Stomach (tissue), 4 donors: ENCODE data around the gene NMNAT2.

Experiments used
- POLR2A ChIP-seq, 4 donors: fragments of 450-650 bp; IDR thresholded peaks; one replicate each; pipeline ENCODE4 v1.6.1; 2016; ENCODE audit warnings: antibody characterized with exemption in 4 of 4, control low read depth in 2 of 4, mild to moderate bottlenecking in 1 of 4, moderate library complexity in 1 of 4
- TF ChIP-seq, protein P1 (sequence below), 7 experiments: fragments of 450-650 bp in 4 of 7; fragments of 200-600 bp in 3 of 7; sonication (generic) in 3 of 7; IDR thresholded peaks; one replicate each; pipeline ENCODE4 v1.5.1; 2016 to 2019; ENCODE audit warnings: antibody characterized with exemption in 7 of 7, control low read depth in 2 of 7, mild to moderate bottlenecking in 1 of 7

DNA sequence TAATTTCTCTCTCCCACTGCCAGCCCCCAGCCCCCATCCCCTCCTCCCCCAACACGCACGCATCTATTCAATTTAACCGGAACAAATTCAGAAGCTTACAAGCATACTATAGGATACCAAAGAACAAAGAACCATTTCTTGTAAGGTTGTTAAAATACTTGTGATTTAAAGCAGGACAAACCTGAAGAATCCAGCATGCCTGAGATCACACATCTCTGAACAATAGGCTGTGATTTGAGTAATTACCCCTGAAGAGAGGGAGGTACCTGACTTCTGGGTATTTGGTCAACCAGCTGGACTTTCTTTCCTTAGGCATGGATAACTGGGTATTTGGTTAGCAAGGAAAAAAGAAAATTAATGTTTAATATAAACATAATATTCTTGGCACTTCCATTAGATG is 105.1 kb downstream of the NMNAT2 start:
- TF ChIP-seq, protein P1, sequence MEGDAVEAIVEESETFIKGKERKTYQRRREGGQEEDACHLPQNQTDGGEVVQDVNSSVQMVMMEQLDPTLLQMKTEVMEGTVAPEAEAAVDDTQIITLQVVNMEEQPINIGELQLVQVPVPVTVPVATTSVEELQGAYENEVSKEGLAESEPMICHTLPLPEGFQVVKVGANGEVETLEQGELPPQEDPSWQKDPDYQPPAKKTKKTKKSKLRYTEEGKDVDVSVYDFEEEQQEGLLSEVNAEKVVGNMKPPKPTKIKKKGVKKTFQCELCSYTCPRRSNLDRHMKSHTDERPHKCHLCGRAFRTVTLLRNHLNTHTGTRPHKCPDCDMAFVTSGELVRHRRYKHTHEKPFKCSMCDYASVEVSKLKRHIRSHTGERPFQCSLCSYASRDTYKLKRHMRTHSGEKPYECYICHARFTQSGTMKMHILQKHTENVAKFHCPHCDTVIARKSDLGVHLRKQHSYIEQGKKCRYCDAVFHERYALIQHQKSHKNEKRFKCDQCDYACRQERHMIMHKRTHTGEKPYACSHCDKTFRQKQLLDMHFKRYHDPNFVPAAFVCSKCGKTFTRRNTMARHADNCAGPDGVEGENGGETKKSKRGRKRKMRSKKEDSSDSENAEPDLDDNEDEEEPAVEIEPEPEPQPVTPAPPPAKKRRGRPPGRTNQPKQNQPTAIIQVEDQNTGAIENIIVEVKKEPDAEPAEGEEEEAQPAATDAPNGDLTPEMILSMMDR (IDR thresholded peaks at IDR 0.05): no peak
- TF ChIP-seq POLR2A (IDR thresholded peaks at IDR 0.05): no peak
